ENCODE results near the gene SPRR2F. TPM values are rescaled to one million over a fixed set of nuclear protein-coding genes. Genes with fewer than 3 reads are reported as not detected.
"Not testable (repeated sequence)": the region's sequence is repeated elsewhere in the genome, so short reads cannot be mapped to it uniquely, and the experiment has no call there.

The SPRR2F gene
- total RNA-seq, 3 donors from 2014 or later: not detected

- Histone ChIP-seq H3K4me1 (no peaks in the 10 kb centered on the region), H3K36me3 (no peaks in the 10 kb centered on the region), H3K4me3 (no peak overlapping the region), H3K9me3 (peaks cover 0 to 4% of the 10 kb centered on the region in 2 donors), H3K27me3 (no peaks in the 10 kb centered on the region), H3K27ac (peak overlapping the region; percentile 56 to 62)
- no peak for TF ChIP-seq POLR2AphosphoS5 (IDR thresholded peaks at IDR 0.05)
- TF ChIP-seq CTCF (IDR thresholded peaks at IDR 0.05): no peak
- no peak for TF ChIP-seq POLR2A (IDR thresholded peaks at IDR 0.05)
- DNase-seq (ENCODE audit: low spot score in 2 of 2): peak; percentile 52 to 59
- intact Hi-C loops (cut with DNase I; ENCODE audit: low total_unique reads): no loop called here
Observed at GRCh38 chr1:153122831-153123421, 9.6 kb upstream of the SPRR2F start.

- Histone ChIP-seq H3K4me1 (no peaks in the 10 kb centered on the region), H3K27me3 (no peaks in the 10 kb centered on the region), H3K4me3 (no peak overlapping the region), H3K36me3 (no peaks in the 10 kb centered on the region), H3K27ac (no peak overlapping the region), H3K9me3 (peaks cover 0 to 4% of the 10 kb centered on the region in 2 donors)
- no peak for DNase-seq (ENCODE audit: low spot score in 2 of 2)
- intact Hi-C loops (cut with DNase I; ENCODE audit: low total_unique reads): no loop called here
- TF ChIP-seq CTCF (IDR thresholded peaks at IDR 0.05): no peak
- no peak for TF ChIP-seq POLR2A (IDR thresholded peaks at IDR 0.05)
- TF ChIP-seq POLR2AphosphoS5 (IDR thresholded peaks at IDR 0.05): no peak
Observed at GRCh38 chr1:153120945-153121344, 7.6 kb upstream of the SPRR2F start.

DNA sequence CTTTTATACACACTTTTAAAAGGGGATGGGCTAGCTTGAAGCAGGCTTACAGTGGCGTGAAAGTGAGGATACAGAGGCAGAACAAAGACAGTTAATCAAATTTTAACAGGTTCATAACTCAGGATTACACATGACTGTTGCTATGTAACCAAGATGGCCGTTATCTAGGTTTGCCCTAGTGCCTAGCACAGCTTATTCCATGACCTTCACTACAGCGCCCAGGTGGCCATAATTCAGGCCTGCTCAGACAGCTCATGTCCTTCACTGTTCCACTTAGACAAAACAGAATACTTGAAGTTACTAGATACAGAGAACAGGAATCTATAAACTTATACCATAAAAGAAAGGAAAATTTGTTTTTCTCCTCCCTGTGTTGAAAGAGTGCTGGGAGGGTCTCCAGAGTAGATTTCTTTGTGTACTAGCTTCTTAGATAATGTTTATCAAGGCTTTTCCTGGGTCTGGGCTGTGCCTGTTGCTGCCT lies 6.2 kb upstream of the SPRR2F start:
- H3K27ac ChIP-seq: no peak overlapping the region
- DNase-seq (ENCODE audit: low spot score in 2 of 2): no peak
- H3K4me3 ChIP-seq: no peak overlapping the region
- H3K27me3 ChIP-seq: no peaks in the 10 kb centered on the region
- H3K4me1 ChIP-seq: no peaks in the 10 kb centered on the region
- intact Hi-C loops (cut with DNase I; ENCODE audit: low total_unique reads): no loop called here
- TF ChIP-seq POLR2AphosphoS5 (IDR thresholded peaks at IDR 0.05) (no peak), POLR2A (IDR thresholded peaks at IDR 0.05) (no peak), CTCF (IDR thresholded peaks at IDR 0.05) (no peak)
- no peaks in the 10 kb centered on the region for H3K36me3 ChIP-seq
- H3K9me3 ChIP-seq: no peaks in the 10 kb centered on the region

DNA sequence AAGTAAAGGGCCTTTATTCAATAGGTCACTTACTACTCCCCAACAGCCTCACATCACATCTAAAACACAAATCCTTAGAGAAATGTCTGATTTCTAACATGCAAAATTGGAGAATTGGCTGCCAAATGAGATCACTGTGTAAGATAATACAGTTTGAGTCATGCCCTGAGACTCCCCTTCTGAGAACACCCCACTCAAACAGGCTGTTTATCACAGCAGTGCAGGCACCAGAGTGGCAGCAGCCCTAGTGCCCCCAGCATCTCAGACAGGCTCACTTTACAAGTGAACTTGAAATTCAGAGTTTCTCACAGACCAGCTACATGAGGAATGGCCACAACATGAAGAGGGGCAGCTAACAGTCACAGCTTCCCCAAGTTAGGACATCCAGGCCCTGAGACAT lies 1.9 kb upstream of the SPRR2F start:
- H3K27me3 ChIP-seq; intact Hi-C loops (cut with DNase I; ENCODE audit: low total_unique reads); H3K4me1 ChIP-seq; H3K4me3 ChIP-seq; H3K27ac ChIP-seq; H3K9me3 ChIP-seq; DNase-seq (ENCODE audit: low spot score in 2 of 2); H3K36me3 ChIP-seq: not testable (repeated sequence)

GRCh38 chr1:153112454-153112853 lies 862 bp downstream of the SPRR2F start:
- intact Hi-C loops (cut with DNase I; ENCODE audit: low total_unique reads); H3K27me3 ChIP-seq; H3K4me1 ChIP-seq; H3K27ac ChIP-seq; H3K9me3 ChIP-seq; DNase-seq (ENCODE audit: low spot score in 2 of 2); H3K36me3 ChIP-seq; H3K4me3 ChIP-seq: not testable (repeated sequence)

DNA sequence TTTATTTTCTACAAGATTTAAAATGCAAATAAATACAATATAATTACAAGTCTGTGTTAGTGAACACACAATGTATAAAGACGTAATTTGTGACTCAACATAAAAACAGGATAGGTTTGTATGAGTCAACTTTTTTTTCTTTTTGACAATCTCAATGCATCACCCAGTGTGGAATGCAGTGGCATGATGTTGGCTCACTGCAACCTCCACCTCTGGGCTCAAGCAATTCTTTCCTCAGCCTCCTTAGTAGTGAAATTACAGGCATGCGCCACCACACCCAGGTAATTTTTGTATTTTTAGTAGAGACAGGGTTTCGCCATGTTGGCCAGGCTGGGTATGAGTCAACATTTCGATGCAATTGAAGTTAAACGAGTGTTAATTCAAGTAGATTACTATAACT lies 13.1 kb downstream of the SPRR2F start:
- Histone ChIP-seq H3K4me3 (no peak overlapping the region), H3K27ac (no peak overlapping the region), H3K36me3 (no peaks in the 10 kb centered on the region), H3K9me3 (no peaks in the 10 kb centered on the region), H3K4me1 (no peaks in the 10 kb centered on the region), H3K27me3 (no peaks in the 10 kb centered on the region)
- intact Hi-C loops (cut with DNase I; ENCODE audit: low total_unique reads): no loop called here
- TF ChIP-seq CTCF (IDR thresholded peaks at IDR 0.05) (no peak), POLR2A (IDR thresholded peaks at IDR 0.05) (no peak), POLR2AphosphoS5 (IDR thresholded peaks at IDR 0.05) (no peak)
- no peak for DNase-seq (ENCODE audit: low spot score in 2 of 2)
